Measurements from ENCODE around the gene KRTAP5-1.

The KRTAP5-1 gene

DNA sequence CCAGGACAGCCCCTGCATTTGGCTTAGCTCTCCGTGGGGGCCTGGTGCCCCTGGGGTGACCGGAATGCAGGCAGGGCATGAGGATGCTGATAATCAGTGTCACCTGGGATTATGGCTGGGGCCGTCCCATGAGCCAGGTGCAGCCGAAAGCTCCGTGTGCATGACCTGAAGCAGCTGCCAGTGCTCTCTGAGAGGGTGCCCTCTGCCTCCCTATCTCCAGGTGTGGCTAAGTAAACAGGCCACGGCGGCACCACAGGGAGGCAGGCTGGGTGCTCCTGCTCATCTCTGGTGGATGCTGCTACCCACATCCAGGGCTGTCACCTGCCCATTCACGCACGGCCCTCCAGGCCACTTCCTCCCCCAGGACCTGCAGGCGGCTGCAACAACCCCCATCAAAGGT, 42.8 kb downstream of the KRTAP5-1 start:
- DNase-seq: no peak

GRCh38 chr11:1541474-1542204, 43.4 kb downstream of the KRTAP5-1 start:
- DNase-seq: no peak

GRCh38 chr11:1540074-1540473, 45.0 kb downstream of the KRTAP5-1 start:
- DNase-seq: no peak

GRCh38 chr11:1538153-1538552, 46.9 kb downstream of the KRTAP5-1 start:
- DNase-seq: no peak

GRCh38 chr11:1536065-1536843, 48.8 kb downstream of the KRTAP5-1 start:
- no peak for DNase-seq

- no peak for DNase-seq
Observed at GRCh38 chr11:1534682-1535081, 50.4 kb downstream of the KRTAP5-1 start.
